ENCODE results near the gene TUBB.

The TUBB gene

GRCh38 chr6:30700340-30700739 is 19.8 kb upstream of the TUBB start:
- Histone ChIP-seq H3K9me3 (ENCODE audit: insufficient read depth, low read depth, low read length) (no peaks in the 10 kb centered on the region), H3F3A (ENCODE audit: low read depth) (no peaks in the 10 kb centered on the region), H3K27me3 (ENCODE audit: insufficient read depth, low read length, poor library complexity, severe bottlenecking) (no peaks in the 10 kb centered on the region), H3K4me1 (ENCODE audit: insufficient read depth, low read length, poor library complexity, severe bottlenecking) (no peaks in the 10 kb centered on the region), H3K9ac (ENCODE audit: low read depth, low read length, poor library complexity, severe bottlenecking) (no peak overlapping the region), H3K36me3 (ENCODE audit: insufficient read depth, low read length) (peaks cover 21% of the 10 kb centered on the region; the same call in 1 of the 2 replicates), H3K9me2 (replicated peaks; ENCODE audit: low read depth, low read length) (no peaks in the 10 kb centered on the region), H4K20me1 (ENCODE audit: insufficient read depth, low read length, poor library complexity, severe bottlenecking) (no peaks in the 10 kb centered on the region), H3K4me2 (ENCODE audit: low read depth, low read length, poor library complexity, severe bottlenecking) (no peak overlapping the region), H2AFZ (ENCODE audit: low read length) (no peak overlapping the region), H3K4me3 (ENCODE audit: low read length, poor library complexity, severe bottlenecking) (no peak overlapping the region), H3K79me2 (ENCODE audit: insufficient read depth, low read length) (no peaks in the 10 kb centered on the region)
- TF ChIP-seq EZH2phosphoT487 (IDR thresholded peaks at IDR 0.05; ENCODE audit: borderline replicate concordance) (no peak), CTCF (conservative IDR thresholded peaks at IDR 0.05; ENCODE audit: low read length) (no peak)

GRCh38 chr6:30703011-30703410 is 17.1 kb upstream of the TUBB start:
- H3K4me3 ChIP-seq (ENCODE audit: low read length, poor library complexity, severe bottlenecking), result no peak overlapping the region
- no peak overlapping the region for H2AFZ ChIP-seq (ENCODE audit: low read length)
- no peak overlapping the region for H3K9ac ChIP-seq (ENCODE audit: low read depth, low read length, poor library complexity, severe bottlenecking)
- no peaks in the 10 kb centered on the region for H3K9me3 ChIP-seq (ENCODE audit: insufficient read depth, low read depth, low read length)
- H3K27me3 ChIP-seq (ENCODE audit: insufficient read depth, low read length, poor library complexity, severe bottlenecking), result no peaks in the 10 kb centered on the region
- no peak overlapping the region for H3K4me2 ChIP-seq (ENCODE audit: low read depth, low read length, poor library complexity, severe bottlenecking)
- H3K36me3 ChIP-seq (ENCODE audit: insufficient read depth, low read length), result peaks cover 31% of the 10 kb centered on the region; the same call in 1 of the 2 replicates
- TF ChIP-seq EZH2phosphoT487 (IDR thresholded peaks at IDR 0.05; ENCODE audit: borderline replicate concordance), result no peak
- no peak for TF ChIP-seq CTCF (conservative IDR thresholded peaks at IDR 0.05; ENCODE audit: low read length)
- no peaks in the 10 kb centered on the region for H3K4me1 ChIP-seq (ENCODE audit: insufficient read depth, low read length, poor library complexity, severe bottlenecking)
- no peaks in the 10 kb centered on the region; the same call in 1 of the 2 replicates for H3K79me2 ChIP-seq (ENCODE audit: insufficient read depth, low read length)
- no peaks in the 10 kb centered on the region for H3F3A ChIP-seq (ENCODE audit: low read depth)
- H4K20me1 ChIP-seq (ENCODE audit: insufficient read depth, low read length, poor library complexity, severe bottlenecking), result no peaks in the 10 kb centered on the region
- H3K9me2 ChIP-seq (replicated peaks; ENCODE audit: low read depth, low read length), result no peaks in the 10 kb centered on the region

- Histone ChIP-seq H3K4me3 (ENCODE audit: low read length, poor library complexity, severe bottlenecking) (no peak overlapping the region), H3K4me2 (ENCODE audit: low read depth, low read length, poor library complexity, severe bottlenecking) (no peak overlapping the region), H3K9ac (ENCODE audit: low read depth, low read length, poor library complexity, severe bottlenecking) (no peak overlapping the region), H3K27me3 (ENCODE audit: insufficient read depth, low read length, poor library complexity, severe bottlenecking) (no peaks in the 10 kb centered on the region), H2AFZ (ENCODE audit: low read length) (no peak overlapping the region), H3K9me2 (replicated peaks; ENCODE audit: low read depth, low read length) (no peaks in the 10 kb centered on the region), H3F3A (ENCODE audit: low read depth) (no peaks in the 10 kb centered on the region), H3K79me2 (ENCODE audit: insufficient read depth, low read length) (no peaks in the 10 kb centered on the region; the same call in 1 of the 2 replicates), H3K4me1 (ENCODE audit: insufficient read depth, low read length, poor library complexity, severe bottlenecking) (no peaks in the 10 kb centered on the region), H3K9me3 (ENCODE audit: insufficient read depth, low read depth, low read length) (no peaks in the 10 kb centered on the region), H4K20me1 (ENCODE audit: insufficient read depth, low read length, poor library complexity, severe bottlenecking) (no peaks in the 10 kb centered on the region), H3K36me3 (ENCODE audit: insufficient read depth, low read length) (peaks cover 33% of the 10 kb centered on the region; the same call in 1 of the 2 replicates)
- TF ChIP-seq CTCF (conservative IDR thresholded peaks at IDR 0.05; ENCODE audit: low read length) (no peak), EZH2phosphoT487 (IDR thresholded peaks at IDR 0.05; ENCODE audit: borderline replicate concordance) (no peak)
Observed at GRCh38 chr6:30703821-30704220, 16.3 kb upstream of the TUBB start.

All from Loucy (cell line).